MCF 10A (cell line): Measurements from ENCODE around the gene CNOT4. TPM values are rescaled to one million over a fixed set of nuclear protein-coding genes. Genes with fewer than 3 reads are reported as not detected.
A peak's percentile ranks its signal among the peaks of the same experiment; 100 is the strongest.

Experiments
- BruUV-seq: library from RNA; stranded (reverse); fragments of 400-500 nt; replicated peaks from 2 replicates; lab custom pipeline; 2021; lab: Mats Ljungman, UMichigan
- CTCF ChIA-PET: fragments of 300-600 bp; sonication (Branson Sonifier 250); formaldehyde crosslinking; extraction: SDS; loops from one replicate; lab custom pipeline; 2021; ENCODE audit warnings: antibody characterized with exemption, inconsistent platforms; lab: Yijun Ruan, JAX
- POLR2A ChIA-PET: fragments of 300-600, 350-650 bp; sonication (Branson Sonifier 250); formaldehyde crosslinking; extraction: SDS; loops from one replicate; lab custom pipeline; 2020; ENCODE audit warnings: antibody characterized with exemption, inconsistent platforms; lab: Yijun Ruan, JAX
- DNase-seq: peaks from one replicate; pipeline ENCODE4 v3.0.0-alpha.2; 2018; ENCODE audit not compliant: unreplicated experiment
- H3K27ac Mint-ChIP-seq: one replicate; pipeline ENCODE4 v1.8.0; 2022; ENCODE audit warnings: mild to moderate bottlenecking, low read depth, mixed read lengths; ENCODE audit not compliant: unreplicated experiment
- H3K27me3 Mint-ChIP-seq: one replicate; pipeline ENCODE4 v1.8.0; 2022; ENCODE audit warnings: mixed read lengths; ENCODE audit not compliant: insufficient read depth, unreplicated experiment
- H3K36me3 Mint-ChIP-seq: one replicate; pipeline ENCODE4 v1.8.0; 2022; ENCODE audit warnings: mild to moderate bottlenecking, moderate library complexity, mixed read lengths; ENCODE audit not compliant: insufficient read depth, unreplicated experiment
- H3K4me1 Mint-ChIP-seq: one replicate; pipeline ENCODE4 v1.8.0; 2022; ENCODE audit warnings: mixed read lengths; ENCODE audit not compliant: insufficient read depth, unreplicated experiment
- H3K4me3 Mint-ChIP-seq: one replicate; pipeline ENCODE4 v1.8.0; 2022; ENCODE audit warnings: mild to moderate bottlenecking, moderate library complexity, mixed read lengths; ENCODE audit not compliant: unreplicated experiment
- H3K9me3 Mint-ChIP-seq: one replicate; pipeline ENCODE4 v1.8.0; 2022; ENCODE audit warnings: mixed read lengths; ENCODE audit not compliant: unreplicated experiment
- intact Hi-C: fragments of 100-400 bp; cut with micrococcal nuclease; formaldehyde crosslinking; loops from 2 replicates; pipeline ENCODE4 v1.14.1; 2022
- total RNA-seq: library from RNA; stranded (reverse); gene quantifications from 2 replicates; pipeline ENCODE4 v1.2.3, GENCODE V29; 2022
- TF ChIP-seq, protein P1 (sequence below): fragments of 200-600 bp; IDR thresholded peaks from one replicate; pipeline ENCODE4 v1.8.0; 2022; ENCODE audit warnings: antibody characterized with exemption, mild to moderate bottlenecking; ENCODE audit not compliant: unreplicated experiment

Gene CNOT4
- total RNA-seq, 1 experiment from 2014 or later: 18.5 TPM

DNA sequence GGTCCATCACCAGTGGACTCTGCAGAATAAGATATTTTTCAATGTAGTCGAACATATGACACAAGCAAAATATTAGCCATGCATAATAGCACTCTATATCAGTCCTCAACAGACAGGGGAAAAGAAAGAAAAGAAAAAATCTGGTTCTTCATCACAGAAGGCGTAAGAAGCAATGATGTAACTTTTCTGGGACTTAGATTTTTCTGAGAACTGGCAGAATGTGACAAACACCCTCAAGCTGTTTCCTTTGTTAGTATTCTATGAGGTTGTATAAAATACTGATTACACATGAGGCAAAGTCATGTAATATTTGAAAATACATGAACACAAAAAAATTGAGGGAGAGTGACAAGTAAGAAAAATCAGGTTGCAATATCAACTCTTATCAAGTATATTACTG lies 84.9 kb downstream of the CNOT4 start:
- no peaks in the 10 kb centered on the region for H3K27me3 Mint-ChIP-seq
- intact Hi-C loops: no loop called here
- H3K27ac Mint-ChIP-seq: no peak overlapping the region
- DNase-seq: no peak
- no TSS peak for BruUV-seq
- peaks cover 16% of the 10 kb centered on the region for H3K4me1 Mint-ChIP-seq
- ChIA-PET POLR2A (no interaction called here), CTCF (interaction anchor here (1.0 to 1.4 kb wide), 2 partner anchors 12 to 16 kb away, joined by 3 to 5 read pairs; no protein-coding TSS in a partner anchor)
- TF ChIP-seq, protein P1, sequence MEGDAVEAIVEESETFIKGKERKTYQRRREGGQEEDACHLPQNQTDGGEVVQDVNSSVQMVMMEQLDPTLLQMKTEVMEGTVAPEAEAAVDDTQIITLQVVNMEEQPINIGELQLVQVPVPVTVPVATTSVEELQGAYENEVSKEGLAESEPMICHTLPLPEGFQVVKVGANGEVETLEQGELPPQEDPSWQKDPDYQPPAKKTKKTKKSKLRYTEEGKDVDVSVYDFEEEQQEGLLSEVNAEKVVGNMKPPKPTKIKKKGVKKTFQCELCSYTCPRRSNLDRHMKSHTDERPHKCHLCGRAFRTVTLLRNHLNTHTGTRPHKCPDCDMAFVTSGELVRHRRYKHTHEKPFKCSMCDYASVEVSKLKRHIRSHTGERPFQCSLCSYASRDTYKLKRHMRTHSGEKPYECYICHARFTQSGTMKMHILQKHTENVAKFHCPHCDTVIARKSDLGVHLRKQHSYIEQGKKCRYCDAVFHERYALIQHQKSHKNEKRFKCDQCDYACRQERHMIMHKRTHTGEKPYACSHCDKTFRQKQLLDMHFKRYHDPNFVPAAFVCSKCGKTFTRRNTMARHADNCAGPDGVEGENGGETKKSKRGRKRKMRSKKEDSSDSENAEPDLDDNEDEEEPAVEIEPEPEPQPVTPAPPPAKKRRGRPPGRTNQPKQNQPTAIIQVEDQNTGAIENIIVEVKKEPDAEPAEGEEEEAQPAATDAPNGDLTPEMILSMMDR: no peak
- H3K36me3 Mint-ChIP-seq: peaks cover 3% of the 10 kb centered on the region
- no peaks in the 10 kb centered on the region for H3K9me3 Mint-ChIP-seq
- H3K4me3 Mint-ChIP-seq: no peak overlapping the region

DNA sequence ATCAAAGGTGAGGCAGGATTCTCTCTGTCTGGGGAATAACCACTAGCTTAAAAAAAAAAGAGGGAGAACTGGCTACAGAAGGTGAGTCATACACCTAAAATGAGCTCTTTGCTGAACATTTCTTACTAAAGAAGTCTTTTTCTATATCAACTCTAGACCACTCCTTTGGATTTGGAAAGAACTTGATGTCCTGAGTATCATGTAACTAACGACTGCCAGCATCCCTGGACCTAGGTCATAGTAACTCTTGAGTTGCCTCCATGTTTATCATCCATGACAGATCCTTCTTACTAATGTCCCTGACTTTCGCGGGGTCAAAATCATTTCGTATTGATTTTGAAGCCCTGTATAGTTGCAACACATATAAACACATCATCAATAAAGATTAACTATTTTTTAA lies 89.1 kb downstream of the CNOT4 start:
- Mint-ChIP-seq H3K4me1 (peaks cover 10% of the 10 kb centered on the region), H3K27ac (no peak overlapping the region), H3K9me3 (no peaks in the 10 kb centered on the region), H3K4me3 (no peak overlapping the region), H3K36me3 (peaks cover 4% of the 10 kb centered on the region), H3K27me3 (no peaks in the 10 kb centered on the region)
- peak; percentile 1 for DNase-seq
- POLR2A ChIA-PET: no interaction called here
- TF ChIP-seq, protein P1: no peak
- BruUV-seq: no TSS peak
- intact Hi-C loops: no loop called here
- CTCF ChIA-PET: no interaction called here

GRCh38 chr7:135416431-135416830 lies 93.5 kb downstream of the CNOT4 start:
- H3K36me3 Mint-ChIP-seq: peaks cover 4% of the 10 kb centered on the region
- no peak for DNase-seq
- no peaks in the 10 kb centered on the region for H3K9me3 Mint-ChIP-seq
- H3K27ac Mint-ChIP-seq: no peak overlapping the region
- peaks cover 21% of the 10 kb centered on the region for H3K4me1 Mint-ChIP-seq
- H3K27me3 Mint-ChIP-seq: no peaks in the 10 kb centered on the region
- TF ChIP-seq, protein P1: no peak
- ChIA-PET POLR2A (interaction anchor here (0.8 kb wide), 1 partner anchor 81 kb away, joined by 4 read pairs; no protein-coding TSS in a partner anchor), CTCF (interaction anchor here (0.6 to 1.0 kb wide), 3 partner anchors 96 to 229 kb away, joined by 3 read pairs; no protein-coding TSS in a partner anchor)
- intact Hi-C loops: no loop called here
- BruUV-seq: no TSS peak
- H3K4me3 Mint-ChIP-seq: no peak overlapping the region

DNA sequence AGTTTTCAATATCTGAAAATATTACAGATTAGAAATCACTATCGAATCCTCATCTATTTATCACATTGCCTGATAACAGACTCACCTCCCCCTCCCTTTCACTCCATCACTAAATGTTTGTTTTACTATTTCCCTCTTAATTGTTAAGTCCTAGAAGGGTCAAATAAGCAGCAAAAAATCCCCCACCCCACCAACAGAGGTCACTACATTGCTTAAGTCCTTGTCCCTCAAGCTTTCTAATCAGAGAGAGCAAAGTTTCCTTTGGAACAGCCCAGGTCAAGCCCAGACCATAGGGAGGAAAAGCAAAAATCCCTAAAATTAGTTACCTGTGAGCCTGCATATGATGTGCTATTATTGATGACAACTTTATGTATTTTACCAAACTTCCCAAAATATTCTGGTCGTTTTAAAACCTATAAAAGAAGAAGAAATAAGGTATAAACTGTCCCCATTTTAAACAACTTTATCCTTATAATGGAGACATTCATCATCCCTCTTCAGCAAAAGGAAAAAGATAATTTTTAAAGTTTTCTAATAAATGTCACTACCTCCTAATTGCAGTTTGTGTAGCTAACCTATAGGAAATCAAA lies 95.0 kb downstream of the CNOT4 start:
- CTCF ChIA-PET: interaction anchor here (0.6 to 1.8 kb wide), 6 partner anchors 44 to 139 kb away, joined by 3 to 5 read pairs (median 4); no protein-coding TSS in a partner anchor
- Mint-ChIP-seq H3K36me3 (peaks cover under 1% of the 10 kb centered on the region), H3K27me3 (no peaks in the 10 kb centered on the region), H3K27ac (no peak overlapping the region), H3K4me3 (no peak overlapping the region), H3K4me1 (peaks cover 11% of the 10 kb centered on the region), H3K9me3 (no peaks in the 10 kb centered on the region)
- TF ChIP-seq, protein P1: peak; percentile 50
- intact Hi-C loops: loop anchor here (1.0 kb wide), 2 partner anchors 94 to 143 kb away; no protein-coding TSS in a partner anchor
- no TSS peak for BruUV-seq
- peak; percentile 63 for DNase-seq
- POLR2A ChIA-PET: interaction anchor here (0.9 to 1.6 kb wide), 2 partner anchors 13 to 143 kb away, joined by 4 read pairs; partner anchors contain the start of gene NUP205
